Amniotic epithelial cell (primary cell): ENCODE results near the gene SEC61G.

Source experiments
- DNase-seq: peaks from one replicate; pipeline ENCODE4 v3.0.0-alpha.2; 2010; ENCODE audit warnings: low read depth

Gene SEC61G

GRCh38 chr7:54764861-54765260 lies 5.8 kb upstream of the SEC61G start:
- DNase-seq, result no peak

GRCh38 chr7:54757711-54758110 lies 1.3 kb downstream of the SEC61G start:
- peak; percentile 17 for DNase-seq

DNA sequence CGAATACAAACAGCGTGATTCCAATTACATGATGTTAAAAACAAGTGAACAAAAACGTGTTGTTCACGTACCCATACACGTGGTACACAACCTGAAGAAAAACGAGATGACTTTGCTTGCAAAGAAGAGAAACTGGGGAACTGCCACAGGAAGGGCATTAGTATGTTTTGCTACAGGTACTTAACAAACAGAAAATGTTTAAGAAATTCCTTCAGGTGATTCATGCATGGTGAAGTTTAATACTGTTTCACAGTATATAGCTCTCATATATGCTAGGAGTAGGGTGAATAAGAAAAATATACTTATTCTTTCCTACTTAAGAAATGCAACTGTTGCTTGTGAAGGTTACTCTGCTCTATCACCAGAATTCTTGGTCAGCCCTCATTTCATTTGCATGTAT lies 9.8 kb downstream of the SEC61G start:
- no peak for DNase-seq

DNA sequence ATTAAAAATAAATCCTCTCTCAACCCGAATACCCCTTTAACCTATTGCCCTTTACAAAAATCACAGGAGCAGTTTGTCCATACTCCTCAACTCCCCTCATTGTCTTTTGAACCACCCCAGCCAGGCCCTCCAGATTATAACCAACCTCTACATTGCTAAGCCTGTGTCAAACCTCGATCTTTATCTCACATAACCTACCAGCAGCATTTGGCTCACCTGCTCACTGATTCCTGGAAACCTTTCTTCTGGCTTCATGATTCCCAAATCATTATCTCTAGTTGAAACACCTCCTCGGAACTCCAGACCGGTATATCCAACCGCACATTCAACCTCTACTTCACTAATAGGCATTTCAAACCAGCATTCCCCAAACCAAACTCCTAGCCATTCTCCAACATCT lies 11.8 kb downstream of the SEC61G start:
- no peak for DNase-seq

- DNase-seq, result peak; percentile 34
These were observed 15.4 kb downstream of the SEC61G start for GRCh38 chr7:54743580-54743979.

GRCh38 chr7:54738737-54739136 lies 20.3 kb downstream of the SEC61G start:
- DNase-seq, result no peak

GRCh38 chr7:54729107-54729506 lies 29.9 kb downstream of the SEC61G start:
- DNase-seq, result peak; percentile 9

GRCh38 chr7:54728411-54728810 lies 30.6 kb downstream of the SEC61G start:
- DNase-seq, result no peak

DNA sequence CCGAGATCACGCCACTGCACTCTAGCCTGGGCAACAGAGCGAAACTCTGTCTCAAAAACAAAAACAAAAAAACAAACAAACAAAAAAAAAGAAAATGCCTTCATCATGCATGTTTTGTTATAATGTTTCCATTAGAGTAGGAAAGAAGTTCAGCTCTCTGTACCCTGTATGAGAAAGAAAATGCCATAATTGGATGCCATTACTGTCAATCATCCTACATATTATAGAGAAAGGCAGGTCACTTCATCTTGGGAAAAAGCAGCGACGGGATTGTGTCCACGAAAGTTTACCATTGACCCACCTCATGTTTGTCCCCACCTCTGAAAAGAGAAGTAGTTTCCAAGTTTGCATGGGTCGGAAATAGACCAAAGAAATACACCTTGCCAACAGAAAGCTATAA lies 33.8 kb downstream of the SEC61G start:
- DNase-seq, result no peak

GRCh38 chr7:54722502-54722901 lies 36.5 kb downstream of the SEC61G start:
- DNase-seq, result no peak

GRCh38 chr7:54722026-54722425 lies 37.0 kb downstream of the SEC61G start:
- DNase-seq, result no peak

- DNase-seq, result peak; percentile 9
These were observed 39.0 kb downstream of the SEC61G start for GRCh38 chr7:54719974-54720373.

- DNase-seq, result no peak
These were observed 39.6 kb downstream of the SEC61G start for GRCh38 chr7:54719425-54719824.

- DNase-seq, result no peak
These were observed 46.2 kb downstream of the SEC61G start for GRCh38 chr7:54712820-54713219.

GRCh38 chr7:54711900-54712595 lies 47.0 kb downstream of the SEC61G start:
- no peak for DNase-seq

- no peak for DNase-seq
These were observed 49.7 kb downstream of the SEC61G start for GRCh38 chr7:54709283-54709682.

GRCh38 chr7:54705436-54705835 lies 53.6 kb downstream of the SEC61G start:
- DNase-seq, result peak; percentile 5

- no peak for DNase-seq
These were observed 54.2 kb downstream of the SEC61G start for GRCh38 chr7:54704851-54705250.
